Activated T-cell treated with anti-CD3 and anti-CD28 coated beads, Interleukin-2, amount 50 U/mL, for 4 hours (primary cell): ENCODE measurements around the gene OR1Q1. TPM values are rescaled to one million over a fixed set of nuclear protein-coding genes. Genes with fewer than 3 reads are reported as not detected.
"Not testable (repeated sequence)": the region's sequence is repeated elsewhere in the genome, so short reads cannot be mapped to it uniquely, and the experiment has no call there.

Experiments used
- ATAC-seq, 2 donors: fragments of 200-7000 bp; cut with Tn5 transposase; one replicate each; pipeline ENCODE4 v1.10.0; 2021
- DNase-seq: peaks from one replicate; pipeline ENCODE4 v3.0.0-alpha.2; 2020
- H3K27me3 Mint-ChIP-seq: one replicate; pipeline ENCODE4 v1.8.0; 2021; ENCODE audit warnings: low read depth, mixed read lengths
- H3K36me3 Mint-ChIP-seq: one replicate; pipeline ENCODE4 v1.8.0; 2022; ENCODE audit warnings: mixed read lengths; ENCODE audit not compliant: insufficient read depth
- H3K4me1 Mint-ChIP-seq: one replicate; pipeline ENCODE4 v1.8.0; 2021; ENCODE audit warnings: low read depth, mixed read lengths
- H3K4me3 Mint-ChIP-seq: one replicate; pipeline ENCODE4 v1.8.0; 2021; ENCODE audit warnings: mild to moderate bottlenecking, moderate library complexity, mixed read lengths
- H3K9me3 Mint-ChIP-seq: one replicate; pipeline ENCODE4 v1.8.0; 2021; ENCODE audit warnings: mixed read lengths
- total RNA-seq, 3 donors: library from RNA; stranded (reverse); gene quantifications; one replicate each; pipeline ENCODE4 v1.2.1, GENCODE V29; 2021

The OR1Q1 gene, protein sequence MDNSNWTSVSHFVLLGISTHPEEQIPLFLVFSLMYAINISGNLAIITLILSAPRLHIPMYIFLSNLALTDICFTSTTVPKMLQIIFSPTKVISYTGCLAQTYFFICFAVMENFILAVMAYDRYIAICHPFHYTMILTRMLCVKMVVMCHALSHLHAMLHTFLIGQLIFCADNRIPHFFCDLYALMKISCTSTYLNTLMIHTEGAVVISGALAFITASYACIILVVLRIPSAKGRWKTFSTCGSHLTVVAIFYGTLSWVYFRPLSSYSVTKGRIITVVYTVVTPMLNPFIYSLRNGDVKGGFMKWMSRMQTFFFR
- total RNA-seq, result not detected

- H3K27me3 Mint-ChIP-seq, result peaks cover 5% of the 10 kb centered on the region
- no peak within 1 kb of the TSS for H3K4me3 Mint-ChIP-seq
- H3K4me1 Mint-ChIP-seq, result no peaks in the 10 kb centered on the region
- no peaks in the 10 kb centered on the region for H3K9me3 Mint-ChIP-seq
- no peak for ATAC-seq
- no peak for DNase-seq
- no peaks in the 10 kb centered on the region for H3K36me3 Mint-ChIP-seq
These were observed at the start of gene OR1Q1 for GRCh38 chr9:122614362-122614761. Gene OR1Q1, plus strand, starts transcription at chr9:122614738. Its CDS starts 0 bp downstream, at chr9:122614738.

DNA sequence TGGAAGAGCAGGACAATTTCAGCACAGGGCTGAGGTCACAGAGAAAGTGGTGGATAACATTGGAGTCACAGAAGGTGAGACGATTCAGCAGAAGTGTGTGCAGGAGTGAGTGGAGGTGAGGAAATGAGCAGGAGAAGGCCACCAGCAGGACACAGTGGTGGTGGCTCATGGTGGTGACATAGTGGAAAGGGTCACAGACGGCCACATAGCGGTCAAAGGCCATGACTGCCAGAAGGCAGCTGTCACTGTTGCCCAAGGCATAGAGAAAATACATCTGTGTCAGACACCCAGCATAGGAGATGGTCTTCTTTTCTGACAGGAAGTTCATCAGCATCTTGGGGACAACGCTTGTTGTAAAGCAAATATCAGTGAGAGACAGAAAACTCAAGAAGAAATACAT lies 46.6 kb upstream of the OR1Q1 start:
- H3K4me1 Mint-ChIP-seq, result no peaks in the 10 kb centered on the region
- ATAC-seq, result no peak
- H3K36me3 Mint-ChIP-seq, result no peaks in the 10 kb centered on the region
- DNase-seq, result no peak
- no peak overlapping the region for H3K4me3 Mint-ChIP-seq
- H3K27me3 Mint-ChIP-seq, result peaks cover 5% of the 10 kb centered on the region
- H3K9me3 Mint-ChIP-seq, result no peaks in the 10 kb centered on the region

- no peak overlapping the region for H3K4me3 Mint-ChIP-seq
- DNase-seq, result no peak
- ATAC-seq, result peak; percentile 79 to 88
These were observed 42.1 kb upstream of the OR1Q1 start for GRCh38 chr9:122572456-122572855.

DNA sequence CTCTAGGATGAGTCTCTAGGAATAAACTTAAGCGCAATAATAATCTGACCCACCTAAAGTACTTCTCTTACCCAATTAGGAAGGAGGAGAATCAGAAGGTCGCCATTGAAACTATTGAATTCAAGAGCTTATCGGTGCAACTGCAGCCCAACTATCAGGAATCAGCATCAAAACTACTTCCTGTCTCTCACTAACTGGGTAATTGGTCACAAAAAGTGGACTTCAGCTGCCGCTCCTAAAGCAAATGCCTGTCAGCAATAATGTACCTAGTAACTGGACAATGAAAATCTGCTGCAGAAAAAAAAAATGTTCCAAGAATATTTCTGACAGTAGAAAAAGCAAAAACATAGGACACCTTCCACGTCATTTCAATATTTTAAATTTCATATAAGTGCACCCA lies 34.7 kb upstream of the OR1Q1 start:
- H3K36me3 Mint-ChIP-seq, result no peaks in the 10 kb centered on the region
- H3K9me3 Mint-ChIP-seq, result no peaks in the 10 kb centered on the region
- no peak for DNase-seq
- H3K27me3 Mint-ChIP-seq, result peaks cover 6% of the 10 kb centered on the region
- no peaks in the 10 kb centered on the region for H3K4me1 Mint-ChIP-seq
- ATAC-seq, result no peak
- H3K4me3 Mint-ChIP-seq, result no peak overlapping the region

More at GRCh38 chr9:122572456-122572855, 42.1 kb upstream of the OR1Q1 start:
- Mint-ChIP-seq H3K36me3 (no peaks in the 10 kb centered on the region), H3K9me3 (no peaks in the 10 kb centered on the region), H3K4me1 (no peaks in the 10 kb centered on the region), H3K27me3 (no peaks in the 10 kb centered on the region)

- no peak for DNase-seq
- H3K36me3 Mint-ChIP-seq, result no peaks in the 10 kb centered on the region
- peaks cover 6% of the 10 kb centered on the region for H3K27me3 Mint-ChIP-seq
- H3K4me1 Mint-ChIP-seq, result no peaks in the 10 kb centered on the region
- ATAC-seq, result no peak
- no peak overlapping the region for H3K4me3 Mint-ChIP-seq
- H3K9me3 Mint-ChIP-seq, result no peaks in the 10 kb centered on the region
These were observed 34.2 kb upstream of the OR1Q1 start for GRCh38 chr9:122580360-122580759.

GRCh38 chr9:122583284-122583683 lies 31.3 kb upstream of the OR1Q1 start, which contains the start of gene OR1L8:
Gene OR1L8, minus strand, starts transcription at chr9:122583384. Its CDS starts 14,907 bp downstream, at chr9:122568477.
- not testable (repeated sequence) for H3K4me1 Mint-ChIP-seq, ATAC-seq

DNA sequence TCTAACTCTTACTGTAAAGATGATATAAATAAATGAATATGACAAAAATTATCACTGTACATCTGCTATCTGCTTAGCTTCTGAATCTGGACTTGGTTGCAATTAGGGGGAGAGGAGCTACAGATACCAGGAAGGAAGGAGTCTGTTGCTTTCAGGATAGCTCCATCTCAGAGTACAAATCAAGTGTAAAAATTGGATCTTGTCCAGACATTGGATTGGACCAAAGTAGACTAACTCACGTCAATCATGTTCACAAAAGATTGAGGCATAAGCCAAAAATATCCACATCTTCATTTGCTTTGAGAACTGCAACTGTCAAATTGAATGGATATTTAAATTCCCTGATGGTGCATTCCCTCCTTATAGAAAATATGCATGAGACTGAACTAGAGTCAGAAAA lies 8.8 kb upstream of the OR1Q1 start:
- Mint-ChIP-seq H3K4me3 (no peak overlapping the region), H3K36me3 (no peaks in the 10 kb centered on the region), H3K9me3 (peaks cover 12% of the 10 kb centered on the region), H3K27me3 (peaks cover 8% of the 10 kb centered on the region), H3K4me1 (no peaks in the 10 kb centered on the region)
- ATAC-seq (no peak), DNase-seq (no peak)

More at GRCh38 chr9:122583284-122583683, 31.3 kb upstream of the OR1Q1 start, which contains the start of gene OR1L8:
- H3K4me3 Mint-ChIP-seq, H3K9me3 Mint-ChIP-seq, H3K36me3 Mint-ChIP-seq, DNase-seq, H3K27me3 Mint-ChIP-seq: not testable (repeated sequence)

GRCh38 chr9:122606587-122606986 lies 8.0 kb upstream of the OR1Q1 start:
- H3K9me3 Mint-ChIP-seq, result peaks cover 5% of the 10 kb centered on the region
- peaks cover 6% of the 10 kb centered on the region for H3K27me3 Mint-ChIP-seq
- no peak overlapping the region for H3K4me3 Mint-ChIP-seq
- DNase-seq (no peak), ATAC-seq (no peak)
- no peaks in the 10 kb centered on the region for H3K4me1 Mint-ChIP-seq
- no peaks in the 10 kb centered on the region for H3K36me3 Mint-ChIP-seq

DNA sequence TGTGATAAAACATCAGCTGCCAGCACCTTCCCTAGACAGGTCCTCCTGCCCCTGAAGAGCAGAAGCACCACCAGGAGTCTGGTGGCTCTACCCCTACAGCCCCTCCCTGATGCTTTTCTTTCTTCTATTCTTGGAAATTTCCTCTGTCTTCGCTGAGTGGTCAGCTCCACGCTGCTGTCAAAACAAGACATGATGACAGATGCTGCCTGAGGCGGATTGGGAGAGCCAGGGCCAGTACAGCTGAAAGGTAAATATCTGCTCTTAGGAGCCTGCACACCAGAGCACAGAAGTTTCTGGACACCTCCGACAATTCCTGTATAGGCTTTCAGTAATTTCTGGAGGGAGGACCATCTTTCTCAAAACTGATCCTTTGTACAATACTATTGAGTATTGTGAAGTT lies 4.7 kb upstream of the OR1Q1 start:
- H3K36me3 Mint-ChIP-seq, result no peaks in the 10 kb centered on the region
- no peaks in the 10 kb centered on the region for H3K4me1 Mint-ChIP-seq
- H3K27me3 Mint-ChIP-seq, result peaks cover 6% of the 10 kb centered on the region
- ATAC-seq (no peak), DNase-seq (no peak)
- no peak overlapping the region for H3K4me3 Mint-ChIP-seq
- H3K9me3 Mint-ChIP-seq, result no peaks in the 10 kb centered on the region

DNA sequence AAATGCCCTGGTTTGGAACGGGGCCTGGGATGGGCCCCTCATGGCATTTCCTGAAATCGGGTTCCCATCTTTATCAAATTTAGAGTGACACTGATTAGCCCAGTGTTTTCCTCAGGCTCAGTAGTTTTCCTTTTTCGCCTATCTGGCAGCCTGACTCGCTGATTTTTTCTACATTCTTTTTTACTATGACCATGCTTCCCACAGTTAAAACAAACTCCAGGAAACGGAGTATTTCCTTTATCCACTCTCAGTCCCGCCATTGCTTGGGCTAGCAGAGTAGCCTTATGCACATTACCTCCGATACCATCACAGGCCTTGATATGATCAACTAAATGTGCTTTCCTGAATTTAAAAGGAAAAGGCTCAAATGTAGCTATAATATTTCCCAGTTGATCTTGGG lies 5.5 kb downstream of the OR1Q1 start:
- no peaks in the 10 kb centered on the region for H3K9me3 Mint-ChIP-seq
- no peak overlapping the region for H3K4me3 Mint-ChIP-seq
- no peaks in the 10 kb centered on the region for H3K36me3 Mint-ChIP-seq
- DNase-seq, result no peak
- peaks cover 24% of the 10 kb centered on the region for H3K27me3 Mint-ChIP-seq
- no peaks in the 10 kb centered on the region for H3K4me1 Mint-ChIP-seq
- no peak for ATAC-seq

GRCh38 chr9:122642226-122642625 lies 27.7 kb downstream of the OR1Q1 start:
- no peak overlapping the region for H3K4me3 Mint-ChIP-seq
- DNase-seq (no peak), ATAC-seq (no peak)
- peaks cover 10% of the 10 kb centered on the region for H3K27me3 Mint-ChIP-seq
- H3K4me1 Mint-ChIP-seq, result no peaks in the 10 kb centered on the region
- peaks cover 32% of the 10 kb centered on the region for H3K9me3 Mint-ChIP-seq
- no peaks in the 10 kb centered on the region for H3K36me3 Mint-ChIP-seq

DNA sequence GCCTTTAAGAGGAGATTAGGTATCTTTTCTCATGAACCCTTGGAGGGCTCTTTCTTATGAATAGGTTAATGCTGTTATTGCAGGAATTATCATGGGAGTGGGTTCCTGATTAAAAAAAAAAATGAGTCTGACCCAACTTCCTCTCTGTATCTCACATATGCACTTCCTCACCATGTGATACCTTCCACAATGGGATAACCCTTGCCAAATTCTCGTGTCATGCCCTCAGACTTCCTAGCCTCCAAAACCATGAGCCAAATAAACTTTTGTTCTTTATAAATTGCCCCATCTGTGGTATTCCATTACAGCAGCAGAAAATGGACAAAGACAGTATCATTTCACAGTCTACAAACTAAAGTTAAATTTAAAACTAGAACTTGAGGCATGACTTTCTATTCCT lies 41.8 kb downstream of the OR1Q1 start:
- no peaks in the 10 kb centered on the region for H3K36me3 Mint-ChIP-seq
- DNase-seq, result no peak
- H3K9me3 Mint-ChIP-seq, result no peaks in the 10 kb centered on the region
- H3K4me3 Mint-ChIP-seq, result no peak overlapping the region
- no peaks in the 10 kb centered on the region for H3K4me1 Mint-ChIP-seq
- H3K27me3 Mint-ChIP-seq, result peaks cover 4% of the 10 kb centered on the region
- no peak for ATAC-seq

GRCh38 chr9:122657527-122657926 lies 43.0 kb downstream of the OR1Q1 start, which contains the start of gene OR1B1:
Gene OR1B1, minus strand, starts transcription at chr9:122657627.
- DNase-seq (no peak), ATAC-seq (no peak)
- no peaks in the 10 kb centered on the region for H3K9me3 Mint-ChIP-seq
- H3K4me1 Mint-ChIP-seq, result no peaks in the 10 kb centered on the region
- no peaks in the 10 kb centered on the region for H3K36me3 Mint-ChIP-seq
- H3K27me3 Mint-ChIP-seq, result peaks cover 7% of the 10 kb centered on the region
- H3K4me3 Mint-ChIP-seq, result no peak within 1 kb of the TSS

GRCh38 chr9:122661416-122661815 lies 46.9 kb downstream of the OR1Q1 start, which contains the start of gene OR1L1:
Gene OR1L1, plus strand, starts transcription at chr9:122661716. Its CDS starts 0 bp downstream, at chr9:122661716.
- Mint-ChIP-seq H3K4me3 (no peak within 1 kb of the TSS), H3K27me3 (peaks cover 7% of the 10 kb centered on the region), H3K36me3 (no peaks in the 10 kb centered on the region), H3K9me3 (peaks cover 2% of the 10 kb centered on the region), H3K4me1 (no peaks in the 10 kb centered on the region)
- no peak for DNase-seq
- no peak for ATAC-seq
